Neural cell (in vitro differentiated cells): Measurements from ENCODE around the gene EIF2A.

Source experiments
- EP300 ChIP-seq: fragments of 450-650 bp; conservative IDR thresholded peaks from 2 replicates; pipeline ENCODE4 v1.6.1; 2014; ENCODE audit warnings: antibody characterized with exemption, mild to moderate bottlenecking, moderate library complexity; ENCODE audit not compliant: poor library complexity, severe bottlenecking
- EZH2 ChIP-seq: fragments of 200-600, 300-800 bp; shearing (Covaris generic), sonication (generic); IDR thresholded peaks from 2 replicates; pipeline ENCODE4 v1.6.1; 2014; ENCODE audit warnings: antibody characterized with exemption, low read length, borderline replicate concordance, mild to moderate bottlenecking; ENCODE audit not compliant: insufficient read depth, poor library complexity, severe bottlenecking
- MXI1 ChIP-seq: fragments of 450-650 bp; conservative IDR thresholded peaks from 2 replicates; pipeline ENCODE4 v1.6.1; 2014; ENCODE audit warnings: antibody characterized with exemption, mild to moderate bottlenecking; ENCODE audit not compliant: poor library complexity, severe bottlenecking
- POLR2AphosphoS5 ChIP-seq: IDR thresholded peaks from 2 replicates; pipeline ENCODE4 v1.6.1; 2012
- RAD21 ChIP-seq: fragments of 450-650 bp; conservative IDR thresholded peaks from 2 replicates; pipeline ENCODE4 v1.6.1; 2014; ENCODE audit warnings: antibody characterized with exemption, mild to moderate bottlenecking, moderate library complexity
- TAF1 ChIP-seq: IDR thresholded peaks from 2 replicates; pipeline ENCODE4 v1.6.1; 2012; ENCODE audit warnings: low read depth
- TF ChIP-seq, protein P1 (sequence below): fragments of 450-650 bp; IDR thresholded peaks from 2 replicates; pipeline ENCODE4 v1.5.1; 2014; ENCODE audit warnings: antibody characterized with exemption, mild to moderate bottlenecking, moderate library complexity; ENCODE audit not compliant: poor library complexity, severe bottlenecking
- TF ChIP-seq, protein P2 (sequence below): IDR thresholded peaks from 2 replicates; pipeline ENCODE4 v1.6.1; 2012; ENCODE audit warnings: borderline replicate concordance

DNA sequence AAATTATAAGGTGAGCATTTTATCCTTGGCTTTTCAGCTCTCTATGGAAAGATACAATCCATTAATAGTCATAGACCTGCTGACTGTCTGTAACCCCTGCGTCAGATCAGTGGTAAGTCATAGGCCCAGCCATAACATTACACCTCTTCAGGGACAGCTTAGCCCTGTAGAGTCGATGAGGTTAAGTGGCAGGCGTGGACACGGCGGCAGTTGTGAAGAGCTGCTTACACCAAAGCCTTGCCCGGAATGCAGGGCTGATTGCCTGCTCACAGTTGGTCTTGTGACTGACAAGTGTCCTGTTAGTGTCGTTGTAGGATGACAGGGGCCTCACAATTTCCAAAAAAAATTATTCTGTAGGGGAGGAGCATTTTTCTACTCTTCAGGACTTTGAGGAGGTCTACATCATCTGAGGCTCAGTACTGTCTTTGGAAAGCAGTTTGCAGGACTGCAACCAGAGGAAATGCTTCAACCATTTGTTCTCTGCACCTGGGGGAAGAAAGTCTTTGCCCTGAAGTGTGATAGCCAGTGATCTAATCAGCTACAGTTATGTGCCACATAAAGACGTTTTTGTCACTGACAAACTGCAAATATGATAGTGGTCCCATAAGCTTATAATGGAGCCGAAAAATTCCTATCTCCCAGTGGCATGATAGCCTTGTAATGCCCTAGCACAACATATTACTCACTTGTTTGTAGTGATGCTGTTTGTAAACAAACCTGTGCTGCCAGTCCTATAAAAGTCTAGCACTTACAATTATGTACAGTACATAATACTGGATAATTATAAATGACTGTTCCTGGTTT lies 41.6 kb downstream of the EIF2A start:
- TF ChIP-seq, protein P1, sequence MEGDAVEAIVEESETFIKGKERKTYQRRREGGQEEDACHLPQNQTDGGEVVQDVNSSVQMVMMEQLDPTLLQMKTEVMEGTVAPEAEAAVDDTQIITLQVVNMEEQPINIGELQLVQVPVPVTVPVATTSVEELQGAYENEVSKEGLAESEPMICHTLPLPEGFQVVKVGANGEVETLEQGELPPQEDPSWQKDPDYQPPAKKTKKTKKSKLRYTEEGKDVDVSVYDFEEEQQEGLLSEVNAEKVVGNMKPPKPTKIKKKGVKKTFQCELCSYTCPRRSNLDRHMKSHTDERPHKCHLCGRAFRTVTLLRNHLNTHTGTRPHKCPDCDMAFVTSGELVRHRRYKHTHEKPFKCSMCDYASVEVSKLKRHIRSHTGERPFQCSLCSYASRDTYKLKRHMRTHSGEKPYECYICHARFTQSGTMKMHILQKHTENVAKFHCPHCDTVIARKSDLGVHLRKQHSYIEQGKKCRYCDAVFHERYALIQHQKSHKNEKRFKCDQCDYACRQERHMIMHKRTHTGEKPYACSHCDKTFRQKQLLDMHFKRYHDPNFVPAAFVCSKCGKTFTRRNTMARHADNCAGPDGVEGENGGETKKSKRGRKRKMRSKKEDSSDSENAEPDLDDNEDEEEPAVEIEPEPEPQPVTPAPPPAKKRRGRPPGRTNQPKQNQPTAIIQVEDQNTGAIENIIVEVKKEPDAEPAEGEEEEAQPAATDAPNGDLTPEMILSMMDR: no peak
- TF ChIP-seq POLR2AphosphoS5 (no peak), EZH2 (no peak), EP300 (no peak), MXI1 (no peak), TAF1 (no peak), RAD21 (no peak)
- TF ChIP-seq, protein P2, sequence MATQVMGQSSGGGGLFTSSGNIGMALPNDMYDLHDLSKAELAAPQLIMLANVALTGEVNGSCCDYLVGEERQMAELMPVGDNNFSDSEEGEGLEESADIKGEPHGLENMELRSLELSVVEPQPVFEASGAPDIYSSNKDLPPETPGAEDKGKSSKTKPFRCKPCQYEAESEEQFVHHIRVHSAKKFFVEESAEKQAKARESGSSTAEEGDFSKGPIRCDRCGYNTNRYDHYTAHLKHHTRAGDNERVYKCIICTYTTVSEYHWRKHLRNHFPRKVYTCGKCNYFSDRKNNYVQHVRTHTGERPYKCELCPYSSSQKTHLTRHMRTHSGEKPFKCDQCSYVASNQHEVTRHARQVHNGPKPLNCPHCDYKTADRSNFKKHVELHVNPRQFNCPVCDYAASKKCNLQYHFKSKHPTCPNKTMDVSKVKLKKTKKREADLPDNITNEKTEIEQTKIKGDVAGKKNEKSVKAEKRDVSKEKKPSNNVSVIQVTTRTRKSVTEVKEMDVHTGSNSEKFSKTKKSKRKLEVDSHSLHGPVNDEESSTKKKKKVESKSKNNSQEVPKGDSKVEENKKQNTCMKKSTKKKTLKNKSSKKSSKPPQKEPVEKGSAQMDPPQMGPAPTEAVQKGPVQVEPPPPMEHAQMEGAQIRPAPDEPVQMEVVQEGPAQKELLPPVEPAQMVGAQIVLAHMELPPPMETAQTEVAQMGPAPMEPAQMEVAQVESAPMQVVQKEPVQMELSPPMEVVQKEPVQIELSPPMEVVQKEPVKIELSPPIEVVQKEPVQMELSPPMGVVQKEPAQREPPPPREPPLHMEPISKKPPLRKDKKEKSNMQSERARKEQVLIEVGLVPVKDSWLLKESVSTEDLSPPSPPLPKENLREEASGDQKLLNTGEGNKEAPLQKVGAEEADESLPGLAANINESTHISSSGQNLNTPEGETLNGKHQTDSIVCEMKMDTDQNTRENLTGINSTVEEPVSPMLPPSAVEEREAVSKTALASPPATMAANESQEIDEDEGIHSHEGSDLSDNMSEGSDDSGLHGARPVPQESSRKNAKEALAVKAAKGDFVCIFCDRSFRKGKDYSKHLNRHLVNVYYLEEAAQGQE: no peak
